ENCODE measurements around the gene HEXB.
"Not testable (repeated sequence)": the region's sequence is repeated elsewhere in the genome, so short reads cannot be mapped to it uniquely, and the experiment has no call there.

The HEXB gene

DNA sequence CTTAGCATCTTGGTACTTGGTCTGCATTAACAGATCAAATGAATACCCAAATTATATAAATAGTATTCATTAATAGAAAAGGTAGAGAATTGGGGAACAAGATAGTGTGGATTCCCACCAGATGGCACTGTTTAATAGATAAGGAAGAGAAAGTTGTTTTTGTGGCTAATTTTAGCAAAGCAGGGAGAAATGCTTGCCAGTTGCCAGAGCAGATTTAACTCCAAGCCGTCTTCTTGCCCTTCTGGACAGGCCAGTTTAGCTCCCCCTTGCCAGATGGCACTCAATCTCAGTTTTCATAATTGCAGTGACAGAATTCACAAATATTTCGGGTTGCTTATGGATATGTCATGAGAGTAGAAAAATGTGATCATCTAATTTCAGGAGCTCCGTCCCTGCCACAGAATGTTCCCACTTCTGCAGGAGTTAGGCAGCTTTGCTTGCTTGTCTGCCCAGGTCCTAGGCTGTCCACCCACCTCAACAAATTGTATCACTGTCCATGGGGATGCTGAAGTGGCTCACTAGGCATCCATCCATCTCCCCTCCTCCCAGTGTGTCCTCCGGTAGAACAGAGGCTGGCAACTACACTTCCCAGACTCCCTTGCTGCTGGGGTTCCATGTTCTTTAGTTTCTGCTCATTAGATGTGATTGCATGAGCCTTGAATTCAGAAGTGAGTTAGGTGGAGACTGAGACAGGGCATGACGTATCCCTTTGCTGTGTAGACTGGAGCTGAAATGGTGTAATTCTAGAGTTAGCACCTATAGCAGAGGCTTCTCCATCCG lies 11.8 kb upstream of the HEXB start:
- in situ Hi-C loops (cut with MboI; ENCODE audit: low sequenced_read_pairs, unreplicated experiment), result loop anchor here (10.0 to 25.0 kb wide), 2 partner anchors 242 to 1086 kb away; no protein-coding TSS in a partner anchor
- no peak for DNase-seq (ENCODE audit: low spot score)

DNA sequence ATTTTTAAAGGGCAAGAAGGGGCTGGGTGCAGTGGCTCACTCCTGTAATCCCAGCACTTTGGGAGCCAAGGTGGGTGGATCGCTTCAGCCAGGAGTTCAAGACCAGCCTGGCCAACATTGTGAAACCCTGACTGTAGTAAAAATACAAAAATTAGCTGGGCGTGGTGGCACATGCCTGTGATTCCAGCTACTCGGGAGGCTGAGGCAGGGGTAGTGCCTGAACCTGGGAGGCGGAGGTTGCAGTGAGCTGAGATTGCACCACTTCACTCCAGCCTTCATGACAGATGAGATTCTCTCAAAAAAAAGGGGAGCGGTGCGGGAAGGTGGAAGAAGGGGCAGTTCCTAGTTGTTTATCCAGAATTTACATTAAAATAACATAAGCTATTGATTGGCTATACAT lies 8.6 kb upstream of the HEXB start:
- in situ Hi-C loops (cut with MboI; ENCODE audit: low sequenced_read_pairs, unreplicated experiment), result loop anchor here (10.0 kb wide), 1 partner anchor 238 kb away; no protein-coding TSS in a partner anchor
- not testable (repeated sequence) for DNase-seq (ENCODE audit: low spot score)

More for the DNA sequence above, 11.8 kb upstream of the HEXB start:
- no peak for TF ChIP-seq CTCF (IDR thresholded peaks at IDR 0.05; ENCODE audit: borderline replicate concordance, control extremely low read depth, extremely low read depth, insufficient read depth, missing control alignments)

DNA sequence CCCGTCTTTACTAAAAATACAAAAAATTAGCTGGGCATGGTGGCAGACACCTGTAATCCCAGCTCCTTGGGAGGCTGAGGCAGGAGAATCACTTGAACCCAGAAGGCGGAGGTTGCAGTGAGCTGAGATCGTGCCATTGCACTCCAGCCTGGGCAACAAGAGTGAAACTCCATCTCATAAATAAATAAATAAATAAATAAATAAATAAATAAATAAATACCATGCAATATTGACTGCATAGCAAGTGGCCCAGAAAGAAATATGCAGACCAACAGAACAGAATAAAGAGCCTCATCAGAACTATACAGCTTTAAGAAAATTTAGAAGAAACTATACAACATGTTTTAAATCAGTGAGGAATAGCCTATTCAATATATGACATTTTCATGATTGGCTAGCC lies 6.9 kb upstream of the HEXB start:
- in situ Hi-C loops (cut with MboI; ENCODE audit: low sequenced_read_pairs, unreplicated experiment), result loop anchor here (10.0 kb wide), 1 partner anchor 237 kb away; no protein-coding TSS in a partner anchor

DNA sequence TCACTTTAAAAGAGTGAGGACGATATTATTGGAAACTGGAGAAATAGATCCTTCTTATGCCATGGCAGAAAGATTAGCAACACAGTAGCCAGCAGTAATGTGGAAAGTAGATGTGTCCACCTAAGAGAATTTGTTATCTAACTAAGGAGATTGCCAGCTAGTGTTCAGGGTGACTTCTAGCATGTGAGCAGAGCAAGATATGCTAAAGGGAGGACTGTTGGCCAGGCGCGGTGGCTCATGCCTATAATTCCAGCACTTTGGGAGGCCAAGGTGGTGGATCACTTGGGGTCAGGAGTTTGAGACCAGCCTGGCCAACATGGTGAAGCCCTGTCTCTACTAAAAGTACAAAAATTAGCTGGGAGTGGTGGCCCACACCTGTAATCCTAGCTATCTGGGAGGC lies 5.7 kb upstream of the HEXB start:
- in situ Hi-C loops (cut with MboI; ENCODE audit: low sequenced_read_pairs, unreplicated experiment), result loop anchor here (10.0 kb wide), 1 partner anchor 236 kb away; no protein-coding TSS in a partner anchor
- not testable (repeated sequence) for DNase-seq (ENCODE audit: low spot score)

More for the DNA sequence above, 6.9 kb upstream of the HEXB start:
- not testable (repeated sequence) for DNase-seq (ENCODE audit: low spot score)

DNA sequence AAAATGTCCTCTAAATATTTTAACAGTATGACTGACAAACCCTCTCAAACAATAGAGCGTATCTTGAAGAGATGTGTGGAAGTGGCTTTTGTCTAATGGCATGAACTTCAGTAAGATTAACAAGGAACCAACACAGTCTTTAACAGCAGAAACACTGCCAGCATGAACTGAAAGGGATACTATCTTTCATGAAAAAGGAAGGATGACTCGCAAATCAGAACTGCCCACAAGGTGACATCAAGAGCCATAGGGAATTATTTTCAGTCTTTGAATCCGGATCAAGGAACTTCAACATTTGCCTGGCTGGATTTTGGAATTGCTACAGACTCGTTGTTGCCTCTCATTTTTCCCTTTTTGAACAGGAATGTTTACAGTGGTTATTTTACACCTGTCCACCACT lies 5.1 kb upstream of the HEXB start:
- in situ Hi-C loops (cut with MboI; ENCODE audit: low sequenced_read_pairs, unreplicated experiment), result loop anchor here (10.0 kb wide), 1 partner anchor 235 kb away; no protein-coding TSS in a partner anchor
- DNase-seq (ENCODE audit: low spot score), result no peak
- no peak for TF ChIP-seq CTCF (IDR thresholded peaks at IDR 0.05; ENCODE audit: borderline replicate concordance, control extremely low read depth, extremely low read depth, insufficient read depth, missing control alignments)

DNA sequence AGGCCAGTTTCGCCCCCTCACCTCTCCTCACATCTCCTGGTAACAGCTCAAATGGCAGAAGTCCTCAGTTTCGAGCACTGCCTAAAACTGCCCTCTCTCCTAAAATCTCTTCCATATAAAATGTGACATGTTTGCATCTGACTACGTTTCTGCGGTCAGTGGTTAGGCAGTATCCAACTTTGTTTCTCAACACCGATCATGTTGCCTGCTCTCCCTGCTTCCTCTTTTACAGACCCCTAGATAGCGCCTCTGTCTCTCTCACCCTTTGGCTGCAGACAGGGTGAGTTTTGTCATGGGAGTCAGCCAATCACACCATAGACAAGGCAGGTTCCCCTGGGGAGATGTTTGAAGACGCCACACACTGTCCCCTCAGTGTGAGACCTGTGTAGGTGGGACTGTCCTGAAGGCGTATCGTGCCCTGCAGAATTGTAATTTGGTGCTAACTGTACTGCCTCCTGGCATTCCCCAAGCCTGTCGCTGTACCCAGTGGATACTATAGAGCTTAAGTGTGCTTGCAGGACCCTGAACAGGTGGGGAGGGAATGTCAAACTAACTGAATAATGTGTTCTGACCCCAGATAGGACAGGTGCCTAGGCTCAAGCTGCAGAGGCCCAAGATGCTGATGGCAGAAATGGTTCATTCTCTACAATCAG lies 1.1 kb downstream of the HEXB start:
- no peak for TF ChIP-seq CTCF (IDR thresholded peaks at IDR 0.05; ENCODE audit: borderline replicate concordance, control extremely low read depth, extremely low read depth, insufficient read depth, missing control alignments)
- in situ Hi-C loops (cut with MboI; ENCODE audit: low sequenced_read_pairs, unreplicated experiment), result no loop called here
- DNase-seq (ENCODE audit: low spot score), result peak; percentile 59

DNA sequence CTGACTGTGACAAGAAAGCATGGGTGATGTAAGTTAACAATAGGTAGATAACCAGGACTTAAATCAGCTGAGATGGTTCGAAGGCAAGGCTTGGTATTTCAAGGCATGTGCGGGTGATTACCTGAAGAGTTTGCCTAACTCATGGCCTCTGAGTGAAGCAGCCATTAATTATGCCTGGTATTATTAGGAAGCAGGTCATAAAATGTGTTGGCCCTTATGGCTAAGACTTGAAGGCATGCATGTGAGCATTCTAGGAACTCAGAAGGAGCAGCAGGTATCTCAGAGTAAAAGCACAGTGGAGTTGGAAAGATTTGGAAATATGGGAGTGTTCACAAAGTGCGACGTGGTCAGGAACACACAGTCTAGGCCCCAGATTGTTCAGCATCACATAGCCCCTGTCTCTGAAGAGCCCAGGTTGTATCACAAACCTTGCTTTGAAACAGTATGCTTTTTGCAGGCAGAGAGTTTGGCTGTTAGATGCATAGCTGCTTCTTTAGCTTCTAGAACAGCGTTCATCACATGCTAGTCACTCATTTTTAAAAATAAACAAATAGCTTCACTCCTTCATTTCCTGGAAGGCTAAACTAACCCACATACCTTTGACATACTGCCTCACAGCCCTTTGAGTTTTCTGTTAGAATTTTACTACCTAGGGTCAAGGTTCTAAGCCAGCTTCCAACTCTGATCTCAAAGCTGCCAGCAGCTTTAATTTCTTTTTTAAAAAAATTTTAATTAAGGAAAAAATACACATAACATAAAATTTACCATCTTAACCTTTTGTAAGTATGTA lies 2.1 kb downstream of the HEXB start:
- DNase-seq (ENCODE audit: low spot score), result no peak
- in situ Hi-C loops (cut with MboI; ENCODE audit: low sequenced_read_pairs, unreplicated experiment), result no loop called here
- no peak for TF ChIP-seq CTCF (IDR thresholded peaks at IDR 0.05; ENCODE audit: borderline replicate concordance, control extremely low read depth, extremely low read depth, insufficient read depth, missing control alignments)

- in situ Hi-C loops (cut with MboI; ENCODE audit: low sequenced_read_pairs, unreplicated experiment), result no loop called here
- TF ChIP-seq CTCF (IDR thresholded peaks at IDR 0.05; ENCODE audit: borderline replicate concordance, control extremely low read depth, extremely low read depth, insufficient read depth, missing control alignments), result no peak
- no peak for DNase-seq (ENCODE audit: low spot score)
Observed at GRCh38 chr5:74693191-74693590, 8.2 kb downstream of the HEXB start.
